ENCODE results near the gene RPUSD4. TPM values are rescaled to one million over a fixed set of nuclear protein-coding genes. Genes with fewer than 3 reads are reported as not detected.

The RPUSD4 gene
- total and polyA plus RNA-seq, 10 of the 15 experiments (the other 5 are each of a cell fraction or from before 2014, with no cell fraction given) = 24.5 to 47.6 (median 31.7) TPM

DNA sequence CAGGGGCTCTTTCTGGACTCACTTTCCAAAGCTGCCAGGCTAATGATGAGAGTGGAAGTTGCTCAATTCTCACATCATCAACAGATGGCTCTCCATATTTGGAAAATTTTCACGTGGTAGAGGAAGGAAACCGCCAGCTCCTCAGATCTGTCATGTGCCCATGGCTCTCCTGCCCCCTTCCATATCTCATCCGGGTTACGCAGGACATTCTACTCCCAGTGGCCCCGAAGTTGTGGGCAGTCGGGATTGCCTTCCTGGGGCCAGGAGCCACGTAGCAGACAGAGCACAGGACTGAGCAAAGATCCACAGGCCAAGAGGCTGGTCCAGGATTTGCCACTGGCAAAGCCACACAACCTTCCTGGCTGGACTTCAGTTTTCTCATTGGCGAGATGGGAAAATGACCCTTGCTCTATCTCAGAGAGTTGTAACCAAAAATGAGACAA lies 38.8 kb downstream of the RPUSD4 start:
- ChIA-PET RAD21 (ENCODE audit: unreplicated experiment) (no interaction called here), CTCF (interaction anchor here (3.7 kb wide), 1 partner anchor 21 kb away, joined by 9 read pairs; no protein-coding TSS in a partner anchor), POLR2A (interaction anchor here (1.2 kb wide), 1 partner anchor 285 kb away, joined by 3 read pairs; the partner anchor contains the start of gene HYLS1), SMC1A (ENCODE audit: uncharacterized antibody, unreplicated experiment) (no interaction called here)
- intact Hi-C loops (cut with micrococcal nuclease; ENCODE audit: unreplicated experiment) (no loop called here), in situ Hi-C loops (cut with MboI) (no loop called here)
- no peak overlapping the region for H3K4me3 ChIP-seq
- no peaks in the 10 kb centered on the region; the same call in 1 of the 2 replicates for H3K4me1 ChIP-seq (ENCODE audit: control insufficient read depth, insufficient read depth, low read length)
- no peak for FAIRE-seq
- no peak overlapping the region for H3K4me2 ChIP-seq (ENCODE audit: control insufficient read depth, insufficient read depth)
- no peaks in the 10 kb centered on the region for H3K9me3 ChIP-seq (replicated peaks; ENCODE audit: control insufficient read depth, insufficient read depth, low read length)
- no TSS peak for BruUV-seq (replicated peaks)
- H4K20me1 ChIP-seq (ENCODE audit: control insufficient read depth, insufficient read depth) = no peaks in the 10 kb centered on the region
- TF ChIP-seq RBBP5 (conservative IDR thresholded peaks at IDR 0.05) (no peak), SIN3A (IDR thresholded peaks at IDR 0.05; ENCODE audit: low read depth, low read length) (no peak), ZNF622 (IDR thresholded peaks at IDR 0.05) (no peak), SREBF1 (IDR thresholded peaks at IDR 0.05; ENCODE audit: low read length) (no peak), HCFC1 (IDR thresholded peaks at IDR 0.05; ENCODE audit: low read length) (no peak), ZSCAN29 (IDR thresholded peaks at IDR 0.05) (no peak), BMI1 (IDR thresholded peaks at IDR 0.05; ENCODE audit: borderline replicate concordance) (no peak), FOXM1 (IDR thresholded peaks at IDR 0.05; ENCODE audit: low read depth, low read length) (no peak), RAD21 (IDR thresholded peaks at IDR 0.05; ENCODE audit: insufficient read depth, low read depth, low read length) (no peak), RUNX3 (IDR thresholded peaks at IDR 0.05; ENCODE audit: low read length) (no peak), CHD4 (IDR thresholded peaks at IDR 0.05) (no peak), MYB (IDR thresholded peaks at IDR 0.05; ENCODE audit: borderline replicate concordance, low read depth, low read length) (no peak), TCF3 (IDR thresholded peaks at IDR 0.05; ENCODE audit: borderline replicate concordance, insufficient read depth, low read depth, low read length) (no peak), ELK1 (IDR thresholded peaks at IDR 0.05; ENCODE audit: low read depth, low read length) (no peak)
- TF ChIP-seq, protein P1, sequence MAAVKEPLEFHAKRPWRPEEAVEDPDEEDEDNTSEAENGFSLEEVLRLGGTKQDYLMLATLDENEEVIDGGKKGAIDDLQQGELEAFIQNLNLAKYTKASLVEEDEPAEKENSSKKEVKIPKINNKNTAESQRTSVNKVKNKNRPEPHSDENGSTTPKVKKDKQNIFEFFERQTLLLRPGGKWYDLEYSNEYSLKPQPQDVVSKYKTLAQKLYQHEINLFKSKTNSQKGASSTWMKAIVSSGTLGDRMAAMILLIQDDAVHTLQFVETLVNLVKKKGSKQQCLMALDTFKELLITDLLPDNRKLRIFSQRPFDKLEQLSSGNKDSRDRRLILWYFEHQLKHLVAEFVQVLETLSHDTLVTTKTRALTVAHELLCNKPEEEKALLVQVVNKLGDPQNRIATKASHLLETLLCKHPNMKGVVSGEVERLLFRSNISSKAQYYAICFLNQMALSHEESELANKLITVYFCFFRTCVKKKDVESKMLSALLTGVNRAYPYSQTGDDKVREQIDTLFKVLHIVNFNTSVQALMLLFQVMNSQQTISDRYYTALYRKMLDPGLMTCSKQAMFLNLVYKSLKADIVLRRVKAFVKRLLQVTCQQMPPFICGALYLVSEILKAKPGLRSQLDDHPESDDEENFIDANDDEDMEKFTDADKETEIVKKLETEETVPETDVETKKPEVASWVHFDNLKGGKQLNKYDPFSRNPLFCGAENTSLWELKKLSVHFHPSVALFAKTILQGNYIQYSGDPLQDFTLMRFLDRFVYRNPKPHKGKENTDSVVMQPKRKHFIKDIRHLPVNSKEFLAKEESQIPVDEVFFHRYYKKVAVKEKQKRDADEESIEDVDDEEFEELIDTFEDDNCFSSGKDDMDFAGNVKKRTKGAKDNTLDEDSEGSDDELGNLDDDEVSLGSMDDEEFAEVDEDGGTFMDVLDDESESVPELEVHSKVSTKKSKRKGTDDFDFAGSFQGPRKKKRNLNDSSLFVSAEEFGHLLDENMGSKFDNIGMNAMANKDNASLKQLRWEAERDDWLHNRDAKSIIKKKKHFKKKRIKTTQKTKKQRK (IDR thresholded peaks at IDR 0.05; ENCODE audit: low read depth, low read length) = no peak
- TF ChIP-seq, protein P2, sequence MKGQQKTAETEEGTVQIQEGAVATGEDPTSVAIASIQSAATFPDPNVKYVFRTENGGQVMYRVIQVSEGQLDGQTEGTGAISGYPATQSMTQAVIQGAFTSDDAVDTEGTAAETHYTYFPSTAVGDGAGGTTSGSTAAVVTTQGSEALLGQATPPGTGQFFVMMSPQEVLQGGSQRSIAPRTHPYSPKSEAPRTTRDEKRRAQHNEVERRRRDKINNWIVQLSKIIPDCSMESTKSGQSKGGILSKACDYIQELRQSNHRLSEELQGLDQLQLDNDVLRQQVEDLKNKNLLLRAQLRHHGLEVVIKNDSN (IDR thresholded peaks at IDR 0.05; ENCODE audit: borderline replicate concordance, extremely low read length, insufficient read depth, low read depth, low read length) = no peak
- TF ChIP-seq, protein P3, sequence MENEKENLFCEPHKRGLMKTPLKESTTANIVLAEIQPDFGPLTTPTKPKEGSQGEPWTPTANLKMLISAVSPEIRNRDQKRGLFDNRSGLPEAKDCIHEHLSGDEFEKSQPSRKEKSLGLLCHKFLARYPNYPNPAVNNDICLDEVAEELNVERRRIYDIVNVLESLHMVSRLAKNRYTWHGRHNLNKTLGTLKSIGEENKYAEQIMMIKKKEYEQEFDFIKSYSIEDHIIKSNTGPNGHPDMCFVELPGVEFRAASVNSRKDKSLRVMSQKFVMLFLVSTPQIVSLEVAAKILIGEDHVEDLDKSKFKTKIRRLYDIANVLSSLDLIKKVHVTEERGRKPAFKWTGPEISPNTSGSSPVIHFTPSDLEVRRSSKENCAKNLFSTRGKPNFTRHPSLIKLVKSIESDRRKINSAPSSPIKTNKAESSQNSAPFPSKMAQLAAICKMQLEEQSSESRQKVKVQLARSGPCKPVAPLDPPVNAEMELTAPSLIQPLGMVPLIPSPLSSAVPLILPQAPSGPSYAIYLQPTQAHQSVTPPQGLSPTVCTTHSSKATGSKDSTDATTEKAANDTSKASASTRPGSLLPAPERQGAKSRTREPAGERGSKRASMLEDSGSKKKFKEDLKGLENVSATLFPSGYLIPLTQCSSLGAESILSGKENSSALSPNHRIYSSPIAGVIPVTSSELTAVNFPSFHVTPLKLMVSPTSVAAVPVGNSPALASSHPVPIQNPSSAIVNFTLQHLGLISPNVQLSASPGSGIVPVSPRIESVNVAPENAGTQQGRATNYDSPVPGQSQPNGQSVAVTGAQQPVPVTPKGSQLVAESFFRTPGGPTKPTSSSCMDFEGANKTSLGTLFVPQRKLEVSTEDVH (IDR thresholded peaks at IDR 0.05; ENCODE audit: low read depth, partially characterized antibody) = no peak
- no peak overlapping the region for H2AFZ ChIP-seq (ENCODE audit: control insufficient read depth, low read depth, low read length)
- H3K27me3 ChIP-seq (replicated peaks in 1 of 2; ENCODE audit: control insufficient read depth in 2 of 2, insufficient read depth in 2 of 2, low read length in 1 of 2) = no peaks in the 10 kb centered on the region
- no peaks in the 10 kb centered on the region for H3K79me2 ChIP-seq (ENCODE audit: control insufficient read depth, insufficient read depth, low read length)
- WGBS (ENCODE audit: insufficient coverage, insufficient replicate concordance, low lambda C conversion rate, missing lambda C conversion rate) = 38% methylated on average over 8 of the region's 8 CpGs
- no peak overlapping the region for H3K9ac ChIP-seq (ENCODE audit: control insufficient read depth, insufficient read depth, low read length)
- no peak overlapping the region for H3K27ac ChIP-seq (ENCODE audit: control insufficient read depth, insufficient read depth)
- ATAC-seq = no peak
- no peaks in the 10 kb centered on the region for H3K36me3 ChIP-seq (ENCODE audit: control insufficient read depth in 2 of 2, insufficient read depth in 2 of 2, low read length in 1 of 2)
- DNase-seq (ENCODE audit: low read depth, low spot score) = no peak

Data from GM12878 (cell line).